Neural crest cell (in vitro differentiated cells): ENCODE results near the gene PPP1R15B. TPM values are rescaled to one million over a fixed set of nuclear protein-coding genes. Genes with fewer than 3 reads are reported as not detected.

Experiments used
- DNase-seq: peaks from one replicate; pipeline ENCODE4 v3.0.0; 2021; ENCODE audit warnings: low read depth, mixed read lengths, low spot score
- H3K27ac Mint-ChIP-seq: one replicate; pipeline ENCODE4 v1.8.0; 2021; ENCODE audit warnings: mild to moderate bottlenecking, mixed read lengths; ENCODE audit not compliant: unreplicated experiment
- H3K27me3 Mint-ChIP-seq: 2 replicates; pipeline ENCODE4 v1.8.0; 2021; ENCODE audit warnings: low read depth, mild to moderate bottlenecking, mixed read lengths
- H3K36me3 Mint-ChIP-seq: 2 replicates; pipeline ENCODE4 v1.8.0; 2021; ENCODE audit warnings: low read depth, mild to moderate bottlenecking, mixed read lengths
- H3K4me1 Mint-ChIP-seq: 2 replicates; pipeline ENCODE4 v1.8.0; 2021; ENCODE audit warnings: mixed read lengths
- H3K4me3 Mint-ChIP-seq: one replicate; pipeline ENCODE4 v1.8.0; 2021; ENCODE audit warnings: mild to moderate bottlenecking, mixed read lengths
- H3K9me3 Mint-ChIP-seq: 2 replicates; pipeline ENCODE4 v1.8.0; 2021; ENCODE audit warnings: mixed read lengths
- total RNA-seq: library from RNA; stranded (reverse); gene quantifications from 2 replicates; pipeline ENCODE4 v1.2.1, GENCODE V29; 2021
- TF ChIP-seq, protein P1 (sequence below): fragments of 200-600 bp; sonication (generic); conservative IDR thresholded peaks from 2 replicates; pipeline ENCODE4 v1.5.0; 2021; ENCODE audit warnings: antibody characterized with exemption, mild to moderate bottlenecking

PPP1R15B gene
- total RNA-seq, 1 donor from 2014 or later: 46.6 TPM

DNA sequence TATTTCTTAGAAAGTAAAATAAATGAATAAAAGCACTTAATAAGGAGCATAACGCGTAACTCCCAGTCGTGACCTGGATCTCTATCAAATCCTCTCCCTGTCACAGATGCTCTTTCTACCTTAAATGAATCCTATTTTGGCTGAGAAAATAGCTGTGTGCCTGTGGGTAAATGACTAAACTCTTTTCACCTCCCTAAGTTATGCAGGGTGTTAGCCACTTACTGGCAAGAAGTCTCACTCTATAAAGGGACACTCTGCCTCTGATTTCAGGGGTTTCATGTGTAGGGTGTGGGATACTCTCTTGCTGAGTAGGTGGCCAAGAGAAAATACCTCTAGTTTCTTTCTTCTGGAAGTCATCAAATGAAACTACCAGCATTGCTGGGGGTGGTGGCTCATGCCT is 24.3 kb upstream of the PPP1R15B start:
- Mint-ChIP-seq H3K27me3 (no peaks in the 10 kb centered on the region), H3K4me3 (no peak overlapping the region)

DNA sequence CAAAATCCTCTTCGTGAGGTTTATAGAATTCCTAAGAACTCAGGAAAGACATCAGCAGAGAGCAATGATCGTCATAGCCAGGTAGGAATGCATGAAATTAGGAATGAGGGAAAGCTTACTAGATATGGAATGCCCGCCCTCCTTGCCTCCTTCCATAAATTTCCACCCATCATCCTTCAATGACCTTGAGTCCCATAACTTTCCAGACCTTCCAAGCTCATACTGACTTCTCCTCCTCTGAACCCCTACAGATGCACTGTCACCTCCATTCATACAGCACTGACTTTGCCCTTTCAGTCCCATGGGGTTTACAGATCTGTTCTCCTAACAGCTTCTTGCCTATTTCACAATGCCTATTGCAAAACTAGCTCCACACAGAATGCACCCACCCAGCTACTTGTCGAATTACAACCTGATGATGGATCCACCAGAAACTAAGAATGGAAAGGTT is 23.8 kb upstream of the PPP1R15B start:
- H3K4me1 Mint-ChIP-seq: no peaks in the 10 kb centered on the region
- DNase-seq: no peak

More for the DNA sequence above, 24.3 kb upstream of the PPP1R15B start:
- Mint-ChIP-seq H3K36me3 (peaks cover 14% of the 10 kb centered on the region), H3K9me3 (no peaks in the 10 kb centered on the region), H3K4me1 (no peaks in the 10 kb centered on the region), H3K27ac (no peak overlapping the region)
- TF ChIP-seq, protein P1, sequence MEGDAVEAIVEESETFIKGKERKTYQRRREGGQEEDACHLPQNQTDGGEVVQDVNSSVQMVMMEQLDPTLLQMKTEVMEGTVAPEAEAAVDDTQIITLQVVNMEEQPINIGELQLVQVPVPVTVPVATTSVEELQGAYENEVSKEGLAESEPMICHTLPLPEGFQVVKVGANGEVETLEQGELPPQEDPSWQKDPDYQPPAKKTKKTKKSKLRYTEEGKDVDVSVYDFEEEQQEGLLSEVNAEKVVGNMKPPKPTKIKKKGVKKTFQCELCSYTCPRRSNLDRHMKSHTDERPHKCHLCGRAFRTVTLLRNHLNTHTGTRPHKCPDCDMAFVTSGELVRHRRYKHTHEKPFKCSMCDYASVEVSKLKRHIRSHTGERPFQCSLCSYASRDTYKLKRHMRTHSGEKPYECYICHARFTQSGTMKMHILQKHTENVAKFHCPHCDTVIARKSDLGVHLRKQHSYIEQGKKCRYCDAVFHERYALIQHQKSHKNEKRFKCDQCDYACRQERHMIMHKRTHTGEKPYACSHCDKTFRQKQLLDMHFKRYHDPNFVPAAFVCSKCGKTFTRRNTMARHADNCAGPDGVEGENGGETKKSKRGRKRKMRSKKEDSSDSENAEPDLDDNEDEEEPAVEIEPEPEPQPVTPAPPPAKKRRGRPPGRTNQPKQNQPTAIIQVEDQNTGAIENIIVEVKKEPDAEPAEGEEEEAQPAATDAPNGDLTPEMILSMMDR: no peak
- no peak for DNase-seq

DNA sequence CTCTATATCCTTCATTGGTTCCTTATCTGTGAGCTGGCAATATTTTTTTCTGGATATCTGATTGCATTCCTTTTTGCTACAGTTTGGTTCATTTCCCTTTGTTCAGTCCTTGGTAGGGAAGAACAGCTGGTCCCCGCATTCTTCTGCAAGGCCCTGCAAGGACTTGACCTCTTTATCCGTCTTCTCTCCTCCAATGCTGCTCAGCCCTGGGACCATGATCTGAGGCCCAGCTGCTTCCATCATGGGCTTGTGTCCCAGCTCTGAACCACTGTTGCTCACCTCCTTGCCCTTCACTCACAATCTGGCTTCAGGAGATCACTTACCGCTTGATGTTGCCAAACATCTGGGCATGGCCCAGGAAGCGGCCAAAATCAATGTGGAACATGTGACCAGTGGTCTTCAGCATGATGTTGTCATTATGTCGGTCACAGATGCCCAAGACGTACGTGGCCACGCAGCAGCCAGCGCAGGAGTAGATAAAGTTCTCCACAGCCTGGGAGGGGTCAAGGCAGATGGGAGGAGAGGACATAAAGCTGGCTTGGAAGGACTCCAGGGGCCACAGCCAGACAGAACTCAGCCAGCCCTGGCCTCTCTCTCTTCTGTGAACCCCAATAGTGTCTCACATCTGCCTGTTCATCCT is 22.6 kb upstream of the PPP1R15B start:
- no peaks in the 10 kb centered on the region for H3K4me1 Mint-ChIP-seq
- no peak overlapping the region for H3K4me3 Mint-ChIP-seq
- no peaks in the 10 kb centered on the region for H3K27me3 Mint-ChIP-seq
- peaks cover 14% of the 10 kb centered on the region for H3K36me3 Mint-ChIP-seq
- H3K27ac Mint-ChIP-seq: peak overlapping the region; percentile 59
- H3K9me3 Mint-ChIP-seq: no peaks in the 10 kb centered on the region
- no peak for DNase-seq
- TF ChIP-seq, protein P1: no peak

More for the DNA sequence above, 23.8 kb upstream of the PPP1R15B start:
- H3K4me3 Mint-ChIP-seq: no peak overlapping the region
- peak overlapping the region; percentile 37 for H3K27ac Mint-ChIP-seq
- TF ChIP-seq, protein P1: no peak
- H3K27me3 Mint-ChIP-seq: no peaks in the 10 kb centered on the region
- peaks cover 14% of the 10 kb centered on the region for H3K36me3 Mint-ChIP-seq
- no peaks in the 10 kb centered on the region for H3K9me3 Mint-ChIP-seq

DNA sequence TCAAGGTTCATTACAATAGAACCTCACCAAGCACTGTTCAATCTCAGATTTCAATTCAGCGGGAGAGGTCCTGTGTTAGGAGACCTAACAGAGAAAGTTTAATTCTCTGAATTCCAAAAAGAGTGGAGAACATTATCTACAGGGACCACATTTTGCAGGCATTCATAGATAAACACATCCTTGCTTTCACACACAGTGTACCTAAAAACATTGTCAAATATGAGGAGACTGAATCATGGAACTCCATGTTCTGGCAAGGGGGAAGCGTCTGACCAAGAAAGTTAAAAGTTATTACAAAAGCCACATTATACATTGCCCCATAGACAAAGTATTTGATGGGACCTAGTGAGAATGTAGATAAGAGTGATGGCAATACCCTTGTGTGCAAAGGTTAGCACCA is 21.1 kb upstream of the PPP1R15B start:
- H3K9me3 Mint-ChIP-seq: no peaks in the 10 kb centered on the region
- no peak for DNase-seq
- no peaks in the 10 kb centered on the region for H3K27me3 Mint-ChIP-seq
- peaks cover 14% of the 10 kb centered on the region for H3K36me3 Mint-ChIP-seq
- no peak overlapping the region for H3K27ac Mint-ChIP-seq
- H3K4me1 Mint-ChIP-seq: no peaks in the 10 kb centered on the region
- H3K4me3 Mint-ChIP-seq: no peak overlapping the region
- TF ChIP-seq, protein P1: no peak

DNA sequence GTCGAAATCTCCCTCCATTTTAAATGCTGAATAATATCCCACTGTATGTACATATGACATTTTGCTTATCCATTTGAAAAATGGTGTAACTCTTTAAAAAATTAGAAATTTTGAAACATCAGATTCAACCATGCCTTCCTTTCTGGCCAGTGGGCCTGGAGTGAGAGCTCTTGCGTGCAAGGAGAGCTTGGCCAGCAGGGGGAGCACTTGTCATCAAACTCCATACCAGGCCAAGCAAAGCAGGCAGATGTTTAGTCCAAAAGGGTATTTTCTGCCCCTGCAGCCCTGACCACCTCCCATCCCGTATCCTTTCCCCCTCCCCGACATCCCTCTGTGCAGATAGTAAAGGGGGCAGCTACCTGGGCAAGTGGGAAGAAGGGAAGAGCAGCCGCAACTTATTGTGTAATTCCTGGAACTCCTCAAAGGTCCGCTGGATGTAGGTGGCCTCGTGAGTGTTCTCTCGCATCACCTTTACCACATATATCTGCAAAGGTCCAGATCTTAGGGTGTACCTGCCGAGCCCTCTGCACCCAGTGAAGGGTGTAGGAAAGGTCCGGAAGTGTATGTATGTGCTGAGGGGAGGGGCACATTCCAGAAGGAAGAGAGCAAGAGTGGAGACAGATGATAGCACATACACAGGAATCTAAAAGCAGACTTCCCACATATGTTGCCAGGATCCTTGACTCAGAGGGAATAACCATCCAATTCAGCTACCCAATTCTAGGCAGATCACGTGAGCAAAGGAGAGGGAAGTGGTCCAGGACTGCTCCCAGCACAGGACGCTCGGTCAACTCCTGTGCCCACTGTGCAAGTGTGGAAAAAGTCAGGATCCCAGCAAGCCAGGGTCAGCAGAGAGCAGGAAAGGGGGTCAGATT is 19.9 kb upstream of the PPP1R15B start:
- H3K27ac Mint-ChIP-seq: no peak overlapping the region
- no peak overlapping the region for H3K4me3 Mint-ChIP-seq

More for the DNA sequence above, 19.9 kb upstream of the PPP1R15B start:
- no peaks in the 10 kb centered on the region for H3K9me3 Mint-ChIP-seq
- peak; percentile 84 for DNase-seq
- TF ChIP-seq, protein P1: peak; percentile 94
- H3K36me3 Mint-ChIP-seq: peaks cover 17% of the 10 kb centered on the region
- no peaks in the 10 kb centered on the region for H3K27me3 Mint-ChIP-seq
- no peaks in the 10 kb centered on the region for H3K4me1 Mint-ChIP-seq
